Transverse colon (tissue), 4 donors: Measurements from ENCODE around the gene TADA2B. TPM values are rescaled to one million over a fixed set of nuclear protein-coding genes. Genes with fewer than 3 reads are reported as not detected.

ENCODE experiments used
- DNase-seq: peaks from one replicate; pipeline ENCODE4 v3.0.0-alpha.2; 2019
- H3K27ac ChIP-seq, 4 donors: fragments of 200-600 bp; sonication (generic); 2 replicates each; pipeline ENCODE4 v1.5.1; 2016 to 2018; ENCODE audit warnings: inconsistent platforms in 4 of 4
- H3K27me3 ChIP-seq: fragments of 200-600 bp; sonication (generic); 2 replicates; pipeline ENCODE4 v1.5.1; 2017; ENCODE audit warnings: inconsistent platforms
- H3K36me3 ChIP-seq, 4 donors: fragments of 200-600 bp; sonication (generic); 2 replicates each; pipeline ENCODE4 v1.5.1; 2017 to 2019; ENCODE audit warnings: inconsistent platforms in 4 of 4
- H3K4me1 ChIP-seq, 4 donors: fragments of 200-600 bp; sonication (generic); 2 replicates each; pipeline ENCODE4 v1.5.1; 2017 to 2020; ENCODE audit warnings: inconsistent platforms in 4 of 4
- H3K4me3 ChIP-seq, 4 donors: fragments of 200-600 bp; sonication (generic); 1 replicate in 1 of 4; 2 replicates in 3 of 4; pipeline versions ENCODE4 v1.5.1 to v1.6.1; 2017 to 2019; ENCODE audit warnings: inconsistent platforms in 4 of 4
- H3K9me3 ChIP-seq, 2 donors: fragments of 200-600 bp; sonication (generic); 2 replicates each; pipeline ENCODE4 v1.5.1; 2017 to 2019; ENCODE audit warnings: inconsistent platforms in 2 of 2
- EP300 ChIP-seq: sonication (generic); formaldehyde crosslinking; IDR thresholded peaks from one replicate; pipeline ENCODE4 v1.6.1; 2017; ENCODE audit warnings: antibody characterized with exemption, low read depth
- POLR2A ChIP-seq: fragments of 450-650 bp; IDR thresholded peaks from one replicate; pipeline ENCODE4 v1.6.1; 2016; ENCODE audit warnings: antibody characterized with exemption, mild to moderate bottlenecking, moderate library complexity
- POLR2AphosphoS5 ChIP-seq, 3 donors: sonication (generic); formaldehyde crosslinking; IDR thresholded peaks; one replicate each; pipeline ENCODE4 v1.6.1; 2016; ENCODE audit warnings: antibody characterized with exemption in 3 of 3
- WGBS, 2 donors: methylation state at CpG; one replicate each; pipeline ENCODE4 v1.1.5; 2018; ENCODE audit warnings: low coverage in 1 of 2; 5-methylcytosine and 5-hydroxymethylcytosine counted together
- in situ Hi-C, 4 donors: fragments of 200-750 bp; cut with MboI; loops; one replicate each; pipeline versions ENCODE4 v1.15.0 to v1.15.1; 2017; ENCODE audit warnings: low sequenced_read_pairs in 3 of 4, low pct_ligation_motif_present in 1 of 4, low pct_unique_long_range_greater_than_20kb in 1 of 4
- intact Hi-C: fragments of 100-400 bp; cut with DNase I; formaldehyde crosslinking; loops from one replicate; pipeline ENCODE4 v1.15.1; 2023; ENCODE audit warnings: low total_unique reads
- total RNA-seq, 4 donors: library from RNA; depleted of rRNA; stranded (reverse); fragments of >200 nt; gene quantifications; one replicate each; pipeline ENCODE4 v1.1.0, GENCODE V29; 2016
- TF ChIP-seq, protein P1 (sequence below), 5 experiments: fragments of 200-600 bp in 3 of 5; fragments of 450-650 bp in 2 of 5; sonication (generic) in 3 of 5; IDR thresholded peaks; 1 replicate in 2 of 5; 2 replicates in 3 of 5; pipeline ENCODE4 v1.5.1; 2016 to 2017; ENCODE audit warnings: antibody characterized with exemption in 5 of 5, inconsistent platforms in 3 of 5, mild to moderate bottlenecking in 2 of 5, moderate library complexity in 1 of 5

The TADA2B gene, protein sequence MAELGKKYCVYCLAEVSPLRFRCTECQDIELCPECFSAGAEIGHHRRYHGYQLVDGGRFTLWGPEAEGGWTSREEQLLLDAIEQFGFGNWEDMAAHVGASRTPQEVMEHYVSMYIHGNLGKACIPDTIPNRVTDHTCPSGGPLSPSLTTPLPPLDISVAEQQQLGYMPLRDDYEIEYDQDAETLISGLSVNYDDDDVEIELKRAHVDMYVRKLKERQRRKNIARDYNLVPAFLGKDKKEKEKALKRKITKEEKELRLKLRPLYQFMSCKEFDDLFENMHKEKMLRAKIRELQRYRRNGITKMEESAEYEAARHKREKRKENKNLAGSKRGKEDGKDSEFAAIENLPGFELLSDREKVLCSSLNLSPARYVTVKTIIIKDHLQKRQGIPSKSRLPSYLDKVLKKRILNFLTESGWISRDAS
- total RNA-seq, result 10 to 100 TPM; 18.7 to 31.8 (median 27.4) TPM

DNA sequence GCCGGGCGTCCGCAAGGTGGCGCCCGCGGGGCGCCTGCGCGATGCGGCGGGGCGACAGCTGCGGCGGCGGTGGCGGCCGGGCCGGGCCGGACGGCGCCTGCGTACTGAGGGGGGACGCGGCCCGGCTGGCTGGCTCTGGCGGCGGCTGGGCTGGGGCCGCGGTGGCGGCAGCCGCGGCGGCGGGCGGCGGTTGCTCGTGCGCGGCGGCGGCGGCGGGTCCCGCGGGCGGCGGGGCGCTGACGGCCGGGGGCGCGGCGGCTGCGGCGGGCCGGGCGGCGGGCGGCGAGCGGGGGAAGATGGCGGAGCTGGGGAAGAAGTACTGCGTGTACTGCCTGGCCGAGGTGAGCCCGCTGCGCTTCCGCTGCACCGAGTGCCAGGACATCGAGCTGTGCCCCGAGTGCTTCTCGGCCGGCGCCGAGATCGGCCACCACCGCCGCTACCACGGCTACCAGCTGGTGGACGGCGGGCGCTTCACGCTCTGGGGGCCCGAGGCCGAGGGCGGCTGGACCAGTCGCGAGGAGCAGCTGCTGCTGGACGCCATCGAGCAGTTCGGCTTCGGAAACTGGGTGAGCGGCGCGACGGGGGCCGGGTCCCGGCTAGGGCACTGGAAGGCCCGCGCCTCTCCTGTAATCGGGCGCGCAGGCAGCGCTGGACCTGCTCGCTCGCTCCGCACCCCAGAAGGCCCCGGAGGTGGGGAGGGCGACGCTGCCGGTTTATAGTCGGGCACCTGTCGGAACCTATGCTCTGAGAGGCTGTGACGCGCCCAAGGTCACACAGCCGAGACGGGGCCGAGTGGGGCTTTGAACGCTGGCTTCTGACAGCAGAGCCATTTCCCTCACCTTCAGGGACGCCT, at the start of gene TADA2B:
TADA2B (plus strand) TSS at position 89 of the 853 bp plus-strand sequence; CDS start at position 297, 208 bp downstream.
- in situ Hi-C loops (no loop called here), intact Hi-C loops (no loop called here)
- Histone ChIP-seq H3K4me1 (peaks cover 20 to 43% (median 36%) of the 10 kb centered on the region in 4 donors), H3K9me3 (no peaks in the 10 kb centered on the region), H3K27me3 (no peaks in the 10 kb centered on the region), H3K27ac (peak within 1 kb of the TSS; percentile 88 to 90 (median 89)), H3K36me3 (no peaks in the 10 kb centered on the region), H3K4me3 (peak within 1 kb of the TSS; percentile 82 to 98 (median 90))
- WGBS, 2 donors, result 1% methylated on average over 63 of the region's 119 CpGs; no CpG with 5 or more reads in 1 of the 2 donors
- peak; percentile 58 for DNase-seq
- TF ChIP-seq POLR2AphosphoS5 (IDR thresholded peaks at IDR 0.05), result peak in 2 of 3 donors; percentile 48 to 57
- TF ChIP-seq EP300, result no peak
- TF ChIP-seq, protein P1, sequence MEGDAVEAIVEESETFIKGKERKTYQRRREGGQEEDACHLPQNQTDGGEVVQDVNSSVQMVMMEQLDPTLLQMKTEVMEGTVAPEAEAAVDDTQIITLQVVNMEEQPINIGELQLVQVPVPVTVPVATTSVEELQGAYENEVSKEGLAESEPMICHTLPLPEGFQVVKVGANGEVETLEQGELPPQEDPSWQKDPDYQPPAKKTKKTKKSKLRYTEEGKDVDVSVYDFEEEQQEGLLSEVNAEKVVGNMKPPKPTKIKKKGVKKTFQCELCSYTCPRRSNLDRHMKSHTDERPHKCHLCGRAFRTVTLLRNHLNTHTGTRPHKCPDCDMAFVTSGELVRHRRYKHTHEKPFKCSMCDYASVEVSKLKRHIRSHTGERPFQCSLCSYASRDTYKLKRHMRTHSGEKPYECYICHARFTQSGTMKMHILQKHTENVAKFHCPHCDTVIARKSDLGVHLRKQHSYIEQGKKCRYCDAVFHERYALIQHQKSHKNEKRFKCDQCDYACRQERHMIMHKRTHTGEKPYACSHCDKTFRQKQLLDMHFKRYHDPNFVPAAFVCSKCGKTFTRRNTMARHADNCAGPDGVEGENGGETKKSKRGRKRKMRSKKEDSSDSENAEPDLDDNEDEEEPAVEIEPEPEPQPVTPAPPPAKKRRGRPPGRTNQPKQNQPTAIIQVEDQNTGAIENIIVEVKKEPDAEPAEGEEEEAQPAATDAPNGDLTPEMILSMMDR (IDR thresholded peaks at IDR 0.05), result no peak
- peak; percentile 68 for TF ChIP-seq POLR2A

DNA sequence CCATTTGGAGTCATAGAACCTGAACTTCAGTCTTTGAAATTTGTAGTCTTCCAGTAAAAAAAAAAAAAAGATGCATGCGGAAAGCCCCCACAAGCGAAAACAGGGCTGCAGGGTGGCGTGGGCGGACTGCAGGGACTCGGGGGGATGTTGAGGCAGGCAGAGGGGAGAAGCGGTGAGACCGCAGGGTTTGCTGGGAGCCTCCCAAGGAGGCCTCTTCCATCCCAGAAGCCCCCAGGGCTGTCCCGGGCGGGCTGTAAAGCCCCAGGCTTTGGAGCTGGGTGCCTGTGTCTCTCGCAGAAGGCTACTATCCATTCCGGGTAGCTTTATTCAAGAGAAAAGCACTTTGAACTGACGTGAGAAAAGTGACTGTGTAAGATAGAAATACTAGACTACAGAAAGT, 46.7 kb upstream of the TADA2B start:
- 94 to 98% methylated on average over 6 to 12 of the region's 12 CpGs for WGBS, 2 donors
- Histone ChIP-seq H3K9me3 (no peaks in the 10 kb centered on the region), H3K4me1 (peaks cover 7 to 22% (median 17%) of the 10 kb centered on the region in 4 donors), H3K36me3 (peaks cover 0 to 39% (median 25%) of the 10 kb centered on the region in 4 donors), H3K27ac (no peak overlapping the region), H3K4me3 (no peak overlapping the region), H3K27me3 (no peaks in the 10 kb centered on the region)
- TF ChIP-seq POLR2AphosphoS5 (IDR thresholded peaks at IDR 0.05), result no peak
- TF ChIP-seq, protein P1 (IDR thresholded peaks at IDR 0.05), result no peak
- no peak for TF ChIP-seq POLR2A
- TF ChIP-seq EP300, result no peak
- intact Hi-C loops, result no loop called here
- no peak for DNase-seq
- in situ Hi-C loops, result no loop called here

DNA sequence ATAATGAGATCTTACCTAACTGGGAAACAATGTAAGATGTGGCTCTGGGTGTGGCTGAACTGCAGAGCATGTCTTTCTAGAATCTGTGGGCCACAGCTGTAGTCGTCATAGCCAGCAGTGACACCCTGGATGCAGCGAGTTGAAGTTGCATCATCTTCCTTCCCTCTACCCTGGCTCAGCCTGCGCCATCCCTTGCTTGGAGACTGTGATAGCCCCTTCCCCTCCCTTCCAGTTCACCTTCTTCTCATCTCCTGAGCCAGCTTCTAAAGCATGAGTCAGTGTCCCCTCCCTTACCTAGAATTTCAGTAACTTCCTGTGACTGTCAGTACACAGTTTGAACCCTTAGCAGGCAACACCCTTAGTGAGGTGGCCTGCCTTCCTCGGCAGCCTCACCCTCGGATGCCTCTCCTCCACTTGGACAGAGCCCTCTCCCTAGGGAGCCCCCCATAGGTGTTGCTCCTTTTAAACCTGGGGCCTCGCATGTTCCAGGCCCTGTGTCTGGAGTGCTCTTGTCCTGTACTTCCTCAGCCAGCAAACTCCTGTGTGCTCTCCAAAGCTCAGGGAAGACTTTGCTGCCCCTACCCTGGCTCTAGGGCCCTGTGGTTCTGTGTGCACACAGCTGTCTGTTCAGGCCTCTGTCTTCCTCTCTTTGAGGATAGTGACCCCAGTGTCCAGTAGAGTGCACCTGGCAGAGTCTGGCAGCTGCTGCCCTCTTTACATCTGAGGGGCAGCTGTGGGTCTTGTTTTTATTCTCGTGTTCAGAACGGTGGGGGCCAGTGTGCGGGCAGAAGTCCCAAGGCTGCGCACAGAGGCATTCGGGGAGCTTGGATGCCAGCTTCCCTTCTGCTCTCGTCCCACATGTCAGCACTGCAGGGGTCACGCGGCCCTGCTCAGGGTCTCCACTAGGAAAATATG, 43.7 kb upstream of the TADA2B start:
- intact Hi-C loops, result no loop called here
- TF ChIP-seq EP300, result no peak
- no peak for TF ChIP-seq POLR2AphosphoS5 (IDR thresholded peaks at IDR 0.05)
- TF ChIP-seq, protein P1 (IDR thresholded peaks at IDR 0.05), result no peak
- no peak for TF ChIP-seq POLR2A

More for the DNA sequence above, 43.7 kb upstream of the TADA2B start:
- Histone ChIP-seq H3K36me3 (peaks cover 0 to 43% (median 25%) of the 10 kb centered on the region in 4 donors), H3K27ac (no peak overlapping the region), H3K27me3 (no peaks in the 10 kb centered on the region), H3K9me3 (no peaks in the 10 kb centered on the region), H3K4me1 (no peaks in the 10 kb centered on the region), H3K4me3 (no peak overlapping the region)
- WGBS, 2 donors, result 92 to 93% methylated on average over 5 to 14 of the region's 14 CpGs
- in situ Hi-C loops, result no loop called here
- DNase-seq, result no peak
